ENCODE measurements around the gene CMIP.

CMIP gene

GRCh38 chr16:81624760-81625543 is 180.3 kb downstream of the CMIP start:
- no peak for DNase-seq (ENCODE audit: low spot score)

- DNase-seq (ENCODE audit: low spot score) = no peak
These were observed 181.0 kb downstream of the CMIP start for GRCh38 chr16:81625544-81626153.

- no peak for DNase-seq (ENCODE audit: low spot score)
These were observed 181.6 kb downstream of the CMIP start for GRCh38 chr16:81626181-81626674.

DNA sequence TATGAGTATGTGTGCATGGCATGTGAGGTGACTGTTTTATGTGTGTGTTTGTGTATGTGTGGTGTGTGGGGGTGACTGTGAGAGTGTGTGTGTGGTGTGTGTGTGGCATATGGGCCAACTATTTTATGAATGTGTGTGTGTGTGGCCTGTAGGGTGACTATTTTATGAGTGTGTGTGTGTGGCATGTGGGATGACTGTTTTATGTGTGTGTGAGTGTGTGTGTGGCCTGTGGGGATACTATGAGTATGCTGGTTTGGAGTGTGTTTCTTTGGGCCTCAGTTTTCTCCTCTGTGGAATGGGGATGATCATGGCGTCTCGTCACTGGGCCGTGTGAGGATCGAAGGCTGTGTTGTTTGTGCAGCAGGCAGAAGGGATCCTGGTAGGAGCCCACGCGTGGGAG is 182.4 kb downstream of the CMIP start:
- DNase-seq (ENCODE audit: low spot score) = no peak

DNA sequence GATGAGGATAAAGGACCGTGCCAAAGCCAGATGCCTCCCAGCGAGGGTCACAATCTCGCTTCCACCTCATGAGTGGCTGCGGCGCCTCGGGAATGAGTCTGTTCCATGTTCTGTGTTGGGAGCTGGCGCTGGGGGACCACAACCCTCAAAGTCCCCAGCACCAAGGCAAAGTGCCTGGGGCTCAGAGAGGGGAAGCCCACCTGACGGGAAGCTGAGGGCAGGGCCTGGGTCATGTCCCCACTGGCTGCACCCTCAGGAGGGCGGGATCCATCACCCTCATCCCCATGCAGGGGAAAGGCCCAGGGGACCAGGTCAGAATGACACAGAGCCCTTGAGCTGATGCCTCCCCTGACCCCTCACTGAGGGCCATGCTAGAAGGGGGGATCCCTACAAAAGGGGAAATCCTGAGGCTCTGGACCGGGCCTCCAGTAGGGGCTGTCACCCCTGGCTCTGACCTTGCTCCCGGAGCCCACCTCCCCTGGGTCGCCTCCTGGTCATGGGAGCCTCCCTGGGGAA is 183.2 kb downstream of the CMIP start:
- DNase-seq (ENCODE audit: low spot score) = no peak

DNA sequence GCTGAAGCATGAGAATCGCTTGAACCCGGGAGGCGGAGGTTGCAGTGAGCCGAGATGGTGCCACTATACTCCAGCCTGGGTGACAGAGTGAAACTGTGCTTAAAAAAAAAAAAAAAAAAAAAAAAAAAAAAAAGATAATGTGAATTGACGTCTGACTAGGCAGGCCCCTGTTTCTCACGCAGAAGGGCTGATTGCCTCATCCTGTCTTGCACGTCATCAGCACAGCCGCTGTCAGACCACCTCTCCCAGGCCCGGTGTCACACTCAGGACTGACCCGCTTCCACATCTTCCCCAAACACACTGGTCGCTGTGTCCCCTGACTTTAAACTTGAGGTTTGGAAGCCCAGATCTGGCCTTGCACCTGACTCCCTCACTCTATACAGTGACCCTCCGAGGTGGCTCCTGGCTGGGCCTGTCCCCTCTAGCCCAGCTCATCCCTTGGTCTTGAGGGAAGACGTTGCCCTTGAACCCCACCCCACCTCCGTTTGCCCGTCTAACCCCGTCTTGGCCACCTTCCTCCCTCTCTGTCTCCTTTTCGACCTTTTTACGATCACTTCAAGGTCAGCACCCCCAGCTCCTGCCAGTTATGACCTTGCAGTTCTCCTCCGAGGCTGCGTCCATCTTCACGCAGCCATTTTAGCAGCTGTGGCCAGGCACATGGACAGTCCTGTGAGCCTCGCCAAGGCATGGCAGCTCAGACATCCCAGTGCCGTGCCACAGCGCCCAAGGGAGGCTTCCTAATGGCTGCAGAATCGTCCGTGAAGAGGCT is 184.6 kb downstream of the CMIP start:
- no peak for DNase-seq (ENCODE audit: low spot score)

GRCh38 chr16:81629896-81630634 is 185.5 kb downstream of the CMIP start:
- DNase-seq (ENCODE audit: low spot score) = no peak

DNA sequence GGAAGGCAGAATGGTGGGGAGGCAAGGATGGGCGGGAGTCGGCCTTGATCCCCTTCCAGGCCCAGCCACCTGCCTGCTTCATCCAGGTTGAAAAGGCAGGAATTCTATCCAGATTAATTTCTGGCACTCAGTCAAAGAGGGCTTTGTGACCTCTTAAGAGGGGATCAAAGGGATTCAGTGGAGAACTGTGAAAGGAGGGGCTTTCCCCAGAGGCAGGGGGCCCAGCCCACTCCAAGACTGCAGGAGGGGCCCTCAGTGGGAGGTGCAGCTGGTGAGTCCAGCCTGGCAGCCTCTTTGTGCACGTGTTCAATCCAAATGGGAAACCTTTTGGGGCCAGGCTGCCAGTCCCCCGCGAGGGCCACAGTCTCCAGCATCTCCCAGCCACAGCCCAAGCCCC is 186.0 kb downstream of the CMIP start:
- no peak for DNase-seq (ENCODE audit: low spot score)

DNA sequence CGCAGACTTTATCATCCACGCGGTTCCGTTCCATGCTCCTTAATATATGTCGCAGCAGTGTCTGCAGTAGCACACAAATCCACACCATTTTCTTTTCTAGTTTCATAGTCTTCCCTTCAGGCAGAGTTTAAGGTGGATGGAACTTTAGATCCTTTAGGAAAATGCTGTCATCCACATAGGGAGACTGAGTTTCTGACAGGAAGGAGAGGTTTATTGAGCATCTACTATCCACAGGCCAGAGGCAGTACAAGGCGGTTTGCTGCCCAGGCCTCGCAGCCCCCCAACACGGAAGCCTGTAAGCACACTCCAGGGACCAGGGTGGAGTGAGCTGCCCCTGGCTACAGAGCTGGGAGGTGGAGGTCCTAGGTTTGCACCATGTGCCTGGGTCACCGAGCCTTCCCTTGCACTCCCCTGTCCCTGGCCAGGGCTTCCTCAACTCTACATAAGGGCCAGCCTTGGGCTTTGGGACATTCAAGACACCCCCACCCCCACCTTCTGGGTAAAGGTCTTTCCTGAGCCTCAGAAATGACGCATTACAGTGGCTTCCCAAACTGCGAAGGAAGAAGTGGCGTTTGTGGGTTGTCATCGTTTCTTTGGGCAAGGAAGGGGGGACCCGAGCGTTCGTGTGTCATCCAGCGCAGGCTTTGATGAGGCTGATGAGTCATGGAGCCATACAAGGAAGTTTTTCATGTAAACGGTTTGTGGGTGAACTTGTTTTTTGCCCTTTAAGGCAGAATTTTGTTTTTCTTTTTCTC is 188.0 kb downstream of the CMIP start:
- DNase-seq (ENCODE audit: low spot score) = no peak

GRCh38 chr16:81633147-81633619 is 188.6 kb downstream of the CMIP start:
- no peak for DNase-seq (ENCODE audit: low spot score)

DNA sequence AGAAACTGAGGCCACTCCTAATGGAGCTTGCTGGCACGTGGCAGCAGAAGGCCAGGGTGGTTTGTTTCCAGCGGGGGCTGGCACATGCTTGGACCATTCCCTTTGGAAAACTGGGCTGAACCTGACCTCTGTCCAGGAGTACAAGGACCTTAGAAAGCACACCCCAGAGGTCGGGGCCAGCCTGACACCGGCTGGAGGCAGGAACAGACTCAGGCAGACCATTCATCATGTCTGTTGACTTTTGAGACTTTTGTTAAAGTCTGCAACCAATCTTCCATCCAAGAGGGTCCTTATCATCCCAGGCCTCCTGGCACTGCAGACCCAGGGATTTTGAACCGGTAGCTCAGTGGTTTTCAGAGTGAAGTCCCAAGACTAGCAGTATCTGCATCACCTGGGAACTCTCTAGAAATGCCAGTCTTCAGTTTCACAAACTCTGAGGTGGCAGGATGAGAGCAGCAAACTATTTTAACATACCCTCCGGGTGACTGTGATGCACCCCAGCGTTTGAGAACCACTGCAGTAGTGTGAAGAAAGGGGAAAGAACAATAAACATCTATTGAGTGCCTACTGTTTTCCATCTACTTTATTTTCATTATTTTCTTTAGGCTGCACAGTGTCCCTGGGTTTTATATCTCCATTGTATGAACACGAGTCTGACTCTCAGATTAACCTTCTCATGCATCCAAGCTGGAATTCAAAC is 189.2 kb downstream of the CMIP start:
- DNase-seq (ENCODE audit: low spot score) = no peak

GRCh38 chr16:81634380-81635062 is 189.9 kb downstream of the CMIP start:
- no peak for DNase-seq (ENCODE audit: low spot score)

DNA sequence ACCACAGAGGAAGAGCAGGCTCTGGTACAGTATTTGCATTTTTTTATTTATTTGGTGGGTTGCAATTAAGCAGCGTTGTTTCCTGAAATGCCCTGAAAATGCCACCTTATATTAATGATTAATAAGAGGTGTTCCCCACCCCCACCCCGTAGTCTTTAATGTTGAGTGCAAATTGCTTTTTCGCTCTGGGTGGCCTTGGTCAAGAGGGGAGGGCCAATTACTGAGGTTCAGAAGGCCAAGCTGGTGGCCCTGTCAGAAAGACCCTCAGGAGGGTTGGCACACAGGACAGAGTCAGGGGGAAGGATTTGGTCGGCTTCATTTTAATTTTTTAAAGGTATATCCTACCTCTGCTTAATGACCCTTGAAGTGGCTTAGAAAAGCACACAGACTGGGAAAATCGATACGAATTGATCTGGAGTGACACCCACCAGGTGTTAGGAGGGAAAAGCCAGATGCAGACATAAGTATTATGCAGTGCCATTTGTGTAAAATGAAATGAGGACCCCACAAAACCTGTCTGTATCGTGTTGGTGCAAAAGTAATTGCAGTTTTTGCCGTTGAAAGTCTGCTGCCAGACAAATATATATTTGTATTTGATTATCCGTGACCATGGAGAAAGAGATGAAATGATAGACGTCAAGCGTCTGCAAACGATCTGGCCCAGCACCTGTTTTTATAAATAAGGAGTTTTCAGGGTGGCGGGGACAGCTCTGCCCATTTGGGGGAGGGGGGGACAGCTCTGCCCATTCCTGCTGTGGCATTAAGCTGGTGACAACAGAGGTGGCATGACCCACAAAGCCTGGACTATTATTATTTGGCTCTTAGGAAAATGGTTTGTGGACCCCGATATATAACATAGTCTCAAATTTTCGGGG is 190.7 kb downstream of the CMIP start:
- no peak for DNase-seq (ENCODE audit: low spot score)

GRCh38 chr16:81636298-81636993 is 191.8 kb downstream of the CMIP start:
- DNase-seq (ENCODE audit: low spot score) = no peak

- no peak for DNase-seq (ENCODE audit: low spot score)
These were observed 193.0 kb downstream of the CMIP start for GRCh38 chr16:81637336-81638235.

- DNase-seq (ENCODE audit: low spot score) = no peak
These were observed 193.8 kb downstream of the CMIP start for GRCh38 chr16:81638286-81638945.

- DNase-seq (ENCODE audit: low spot score) = no peak
These were observed 194.7 kb downstream of the CMIP start for GRCh38 chr16:81639348-81639747.

Data from NAMALWA (cell line).